SIG-M5 (cell line): ENCODE measurements around the gene RPL10L.
A peak's percentile ranks its signal among the peaks of the same experiment; 100 is the strongest.

Experiments used
- DNase-seq: peaks from one replicate; lab custom pipeline; 2025; lab: John Stamatoyannopoulos, UW

The RPL10L gene

DNA sequence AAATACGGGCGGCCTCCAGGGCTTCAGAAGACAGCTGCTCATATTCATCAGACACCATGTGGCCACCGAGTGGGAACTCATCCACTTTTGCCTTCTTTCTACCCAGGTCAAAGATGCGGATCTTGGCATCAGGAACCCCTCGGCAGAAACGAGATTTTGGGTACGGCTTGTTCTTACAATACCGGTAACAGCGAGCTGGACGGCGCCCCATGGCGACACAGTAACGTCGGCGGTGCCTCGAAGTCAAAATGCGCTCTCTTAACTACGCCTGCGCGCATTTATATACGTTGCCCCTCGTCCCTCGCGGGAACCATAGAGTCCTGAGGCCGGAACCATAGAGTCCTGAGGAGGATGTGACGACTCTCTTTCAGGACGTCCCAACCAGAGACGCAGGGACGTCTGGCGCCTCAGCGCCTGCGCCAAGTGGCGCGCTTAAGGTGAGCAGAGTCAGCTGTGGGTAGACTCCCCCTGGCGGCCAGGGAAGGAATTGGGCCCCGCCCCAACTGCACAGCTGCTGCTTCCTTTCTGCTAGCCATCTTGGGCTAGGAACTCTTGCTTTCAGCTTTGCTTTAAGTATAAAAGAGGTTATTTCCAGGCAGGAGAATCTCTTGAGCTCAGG is at the start of gene RPL10L:
RPL10L (minus strand) TSS at position 256 of the 619 bp plus-strand sequence; CDS start at position 211, 45 bp downstream.
- no peak for DNase-seq

DNA sequence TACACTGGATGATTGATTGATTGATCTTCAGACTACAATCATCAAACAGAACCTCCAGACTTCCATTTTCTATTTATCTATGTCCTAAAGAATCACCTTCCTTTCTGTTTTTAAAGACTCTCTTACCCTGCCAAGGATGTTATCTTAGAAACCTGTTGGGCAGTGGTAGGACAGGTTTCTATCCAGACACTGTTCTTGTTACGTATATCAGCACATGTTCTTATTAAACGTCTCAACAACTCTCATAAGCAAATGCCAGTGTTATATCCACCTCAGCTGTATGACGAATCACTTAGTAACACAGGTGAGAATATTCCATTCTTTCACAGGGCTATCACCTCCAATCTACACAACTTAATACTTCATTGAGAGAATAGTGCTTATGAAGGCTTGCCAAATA is 40.2 kb upstream of the RPL10L start:
- no peak for DNase-seq

DNA sequence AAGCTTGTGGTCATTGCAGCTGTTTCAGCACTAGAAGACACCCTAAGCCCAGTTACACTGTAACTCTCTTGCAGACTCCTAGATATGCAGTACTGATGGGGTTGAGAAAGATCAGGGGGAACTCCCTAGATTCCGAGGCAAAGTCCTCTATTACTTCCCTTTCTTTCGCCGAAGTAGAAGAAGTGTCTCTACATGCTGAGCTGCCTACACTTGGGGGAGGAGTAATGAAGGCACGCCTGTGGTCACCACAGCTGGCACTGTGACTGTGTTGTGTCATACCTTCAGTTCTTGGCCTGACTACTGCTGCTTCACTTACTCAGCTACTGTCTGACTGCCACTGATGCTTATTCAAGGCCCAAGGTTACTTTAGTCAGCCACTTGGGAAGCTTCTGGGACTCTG is 35.1 kb upstream of the RPL10L start:
- DNase-seq = peak; percentile 27

- DNase-seq = no peak
Measured at GRCh38 chr14:46672128-46672527, 20.5 kb upstream of the RPL10L start.

DNA sequence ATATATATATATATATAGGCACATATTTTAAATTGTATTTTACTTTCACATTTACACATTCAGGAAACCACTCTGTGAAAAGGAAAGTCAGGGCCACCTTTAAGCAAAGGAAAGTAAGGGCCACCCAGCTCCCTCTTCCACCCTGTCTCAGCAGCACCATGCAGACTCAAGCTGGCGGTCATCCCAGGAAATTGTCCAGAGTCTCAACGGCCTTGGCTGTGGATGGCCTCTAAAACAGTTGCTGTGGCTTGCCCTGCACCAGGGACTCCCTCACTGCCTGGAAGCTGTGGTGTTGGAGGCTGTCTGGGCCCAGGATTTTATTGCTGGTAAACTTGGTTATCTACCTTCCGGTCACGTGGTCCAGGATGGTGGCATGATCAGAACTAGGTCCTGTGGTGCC is 11.8 kb upstream of the RPL10L start:
- DNase-seq = no peak

DNA sequence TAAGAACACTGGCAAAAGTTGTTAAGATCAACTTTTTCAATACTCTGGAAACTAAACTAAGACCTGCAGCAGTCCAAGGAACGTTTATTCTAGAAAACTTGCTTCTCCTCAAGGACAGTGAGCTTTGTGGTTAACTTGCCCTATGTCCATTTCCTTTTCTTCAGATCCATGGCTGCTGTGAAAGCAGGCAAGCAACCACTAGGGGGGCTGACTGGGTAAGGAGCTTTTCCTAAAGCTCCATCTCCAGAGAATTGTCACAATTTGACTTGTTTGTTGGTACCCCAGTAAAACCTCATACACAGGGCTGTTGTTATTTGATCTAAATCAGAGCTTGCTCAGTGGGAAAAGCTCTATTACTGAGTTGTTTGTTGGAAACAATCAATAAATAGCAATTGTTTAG is 10.1 kb upstream of the RPL10L start:
- no peak for DNase-seq

- no peak for DNase-seq
Measured at GRCh38 chr14:46653031-46653755, 1.6 kb upstream of the RPL10L start.

DNA sequence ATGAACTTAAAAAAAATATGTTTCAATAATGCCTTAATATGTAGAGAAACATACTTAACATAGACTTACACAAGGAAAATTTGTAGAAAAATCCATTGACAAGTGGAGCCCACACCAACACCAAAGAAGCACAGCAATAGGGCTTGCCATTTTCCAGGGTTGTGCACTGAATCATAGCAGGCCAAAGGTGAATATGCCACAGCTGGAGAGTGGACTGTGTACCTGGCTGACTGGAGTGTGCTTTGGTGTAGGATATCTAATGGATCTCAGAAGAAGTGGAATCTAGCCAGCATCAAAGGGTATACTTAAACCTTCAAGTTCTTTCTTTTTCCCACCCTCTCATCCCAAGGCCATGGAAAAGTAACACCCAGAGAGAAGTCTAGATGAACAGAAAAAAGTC is 4.8 kb downstream of the RPL10L start:
- DNase-seq = no peak

GRCh38 chr14:46626876-46627275 is 24.7 kb downstream of the RPL10L start:
- no peak for DNase-seq
